CD14-positive monocyte (primary cell): Measurements from ENCODE around the gene EOMES. TPM values are rescaled to one million over a fixed set of nuclear protein-coding genes. Genes with fewer than 3 reads are reported as not detected.

Experiments
- DNase-seq, 3 donors: peaks; one replicate each; pipeline ENCODE4 v3.0.0-alpha.2; 2011 to 2022
- H2AFZ ChIP-seq: 2 replicates; pipeline ENCODE4 v1.6.0; 2012; ENCODE audit warnings: mild to moderate bottlenecking, low read depth, low read length, inconsistent platforms; ENCODE audit not compliant: insufficient read depth, poor library complexity, severe bottlenecking
- H3K27ac ChIP-seq, 2 donors: 1 replicate in 1 of 2; 2 replicates in 1 of 2; pipeline ENCODE4 v1.5.1; 2012 to 2013; ENCODE audit warnings: low read length in 2 of 2, control low read depth in 1 of 2, inconsistent platforms in 1 of 2, low read depth in 1 of 2, mild to moderate bottlenecking in 1 of 2
- H3K27me3 ChIP-seq, 2 donors: one replicate each; pipeline versions ENCODE4 v1.6.0 to v1.6.1; 2011 to 2013; ENCODE audit warnings: low read length in 2 of 2; ENCODE audit not compliant: control insufficient read depth in 2 of 2, insufficient read depth in 2 of 2
- H3K36me3 ChIP-seq, 2 donors: replicated peaks in 1 of 2; 1 replicate in 1 of 2; 2 replicates in 1 of 2; pipeline versions ENCODE4 v1.5.1 to v1.6.1; 2012 to 2013; ENCODE audit warnings: low read length in 2 of 2, control low read depth in 1 of 2, inconsistent platforms in 1 of 2, mild to moderate bottlenecking in 1 of 2; ENCODE audit not compliant: insufficient read depth in 2 of 2, control insufficient read depth in 1 of 2
- H3K4me1 ChIP-seq, 2 donors: 1 replicate in 1 of 2; 2 replicates in 1 of 2; pipeline versions ENCODE4 v1.5.1 to v1.6.1; 2012 to 2013; ENCODE audit warnings: low read length in 2 of 2, control low read depth in 1 of 2, inconsistent platforms in 1 of 2, mild to moderate bottlenecking in 1 of 2, moderate library complexity in 1 of 2; ENCODE audit not compliant: insufficient read depth in 2 of 2, control insufficient read depth in 1 of 2
- H3K4me2 ChIP-seq: replicated peaks from 2 replicates; pipeline ENCODE3; 2012; ENCODE audit warnings: low read length, moderate library complexity, mild to moderate bottlenecking; ENCODE audit not compliant: poor library complexity, severe bottlenecking; ENCODE audit errors: extremely low read depth
- H3K4me3 ChIP-seq, 3 experiments: fragments of 200-600 bp in 1 of 3; sonication (generic) in 1 of 3; replicated peaks in 1 of 3; 1 replicate in 2 of 3; 2 replicates in 1 of 3; pipeline ENCODE4 v1.5.1; 2011 to 2013; ENCODE audit warnings: low read length in 3 of 3, mild to moderate bottlenecking in 3 of 3, control low read depth in 2 of 3, low read depth in 2 of 3, inconsistent platforms in 1 of 3, moderate library complexity in 1 of 3
- H3K79me2 ChIP-seq: 2 replicates; pipeline ENCODE4 v1.6.0; 2012; ENCODE audit warnings: mild to moderate bottlenecking, control low read depth, inconsistent platforms, low read length, moderate library complexity; ENCODE audit not compliant: insufficient read depth
- H3K9ac ChIP-seq: 2 replicates; pipeline ENCODE4 v1.6.0; 2017; ENCODE audit warnings: low read length, mild to moderate bottlenecking; ENCODE audit not compliant: insufficient read depth, poor library complexity, severe bottlenecking
- H3K9me3 ChIP-seq, 2 donors: replicated peaks in 1 of 2; 1 replicate in 1 of 2; 2 replicates in 1 of 2; pipeline versions ENCODE4 v1.5.1 to v1.6.1; 2012 to 2013; ENCODE audit warnings: low read length in 2 of 2, control low read depth in 1 of 2; ENCODE audit not compliant: control insufficient read depth in 1 of 2, insufficient read depth in 1 of 2
- H4K20me1 ChIP-seq: 2 replicates; pipeline ENCODE4 v1.6.0; 2012; ENCODE audit warnings: mild to moderate bottlenecking, low read length, control low read depth, moderate library complexity; ENCODE audit not compliant: insufficient read depth
- H3K27ac Mint-ChIP-seq, 7 donors: one replicate each; pipeline ENCODE4 v1.8.0; 2020; ENCODE audit warnings: mild to moderate bottlenecking in 7 of 7, mixed read lengths in 7 of 7, moderate library complexity in 6 of 7, inconsistent platforms in 2 of 7
- H3K27me3 Mint-ChIP-seq, 3 donors: one replicate each; pipeline ENCODE4 v1.8.0; 2021 to 2022; ENCODE audit warnings: low read depth in 3 of 3, mild to moderate bottlenecking in 3 of 3, mixed read lengths in 3 of 3, moderate library complexity in 3 of 3, inconsistent platforms in 1 of 3
- H3K36me3 Mint-ChIP-seq, 2 donors: one replicate each; pipeline ENCODE4 v1.8.0; 2020; ENCODE audit warnings: mixed read lengths in 2 of 2, inconsistent platforms in 1 of 2, mild to moderate bottlenecking in 1 of 2
- H3K4me1 Mint-ChIP-seq: one replicate; pipeline ENCODE4 v1.8.0; 2020; ENCODE audit warnings: mild to moderate bottlenecking, mixed read lengths
- H3K4me3 Mint-ChIP-seq, 2 donors: one replicate each; pipeline ENCODE4 v1.8.0; 2020; ENCODE audit warnings: mild to moderate bottlenecking in 2 of 2, mixed read lengths in 2 of 2, moderate library complexity in 1 of 2
- H3K9me3 Mint-ChIP-seq, 7 donors: one replicate each; pipeline ENCODE4 v1.8.0; 2020 to 2022; ENCODE audit warnings: mixed read lengths in 7 of 7, mild to moderate bottlenecking in 6 of 7, moderate library complexity in 6 of 7, inconsistent platforms in 2 of 7
- CTCF ChIP-seq: fragments of 200-600 bp; IDR thresholded peaks from one replicate; pipeline ENCODE4 v1.8.0; 2022; ENCODE audit warnings: antibody characterized with exemption, mild to moderate bottlenecking
- WGBS: methylation state at CpG from one replicate; pipeline ENCODE4 v1.1.5; 2013; ENCODE audit warnings: missing lambda C conversion rate; ENCODE audit not compliant: insufficient coverage; 5-methylcytosine and 5-hydroxymethylcytosine counted together
- intact Hi-C, 2 donors: fragments of 100-400 bp; cut with micrococcal nuclease; formaldehyde crosslinking; loops; one replicate each; pipeline versions ENCODE4 v1.15.0 to v1.15.1; 2023
- polyA plus RNA-seq, 3 donors: library from polyadenylated mRNA; depleted of rRNA in 1 of 3; unstranded in 2 of 3; stranded (reverse) in 1 of 3; fragments of 300-500 nt in 2 of 3; fragments of >200 nt in 1 of 3; fragmentation: Illumina TruSeq in 2 of 3; gene quantifications; 1 replicate in 2 of 3; 2 replicates in 1 of 3; pipeline ENCODE4 v1.2.3, GENCODE V29; 2012 to 2021

Gene EOMES
- polyA plus RNA-seq, 3 donors: 0.09 to 0.21 TPM; not detected in 1

- Histone ChIP-seq H3K79me2 (no peaks in the 10 kb centered on the region), H3K36me3 (no peaks in the 10 kb centered on the region), H3K4me2 (no peak overlapping the region), H4K20me1 (no peaks in the 10 kb centered on the region), H3K27ac (no peak overlapping the region), H3K27me3 (no peaks in the 10 kb centered on the region), H3K4me1 (no peaks in the 10 kb centered on the region), H3K4me3 (no peak overlapping the region), H2AFZ (no peak overlapping the region), H3K9me3 (peaks cover 0 to 5% of the 10 kb centered on the region in 2 donors), H3K9ac (no peak overlapping the region)
- 100% methylated on average over 1 of the region's 1 CpG for WGBS
- Mint-ChIP-seq H3K27me3 (peaks cover 0 to 10% (median 8%) of the 10 kb centered on the region in 3 donors), H3K4me3 (no peak overlapping the region), H3K4me1 (no peaks in the 10 kb centered on the region), H3K36me3 (no peaks in the 10 kb centered on the region), H3K27ac (no peak overlapping the region), H3K9me3 (peaks cover 0 to 6% (median 5%) of the 10 kb centered on the region in 7 donors)
- no peak for DNase-seq
- no peak for TF ChIP-seq CTCF
- intact Hi-C loops: no loop called here
These were observed 27.5 kb upstream of the EOMES start for GRCh38 chr3:27749643-27750042.

- peaks cover under 1 to 14% (median 3%) of the 10 kb centered on the region in 3 donors for H3K27me3 Mint-ChIP-seq
- Histone ChIP-seq H3K27me3 (no peaks in the 10 kb centered on the region), H3K9ac (no peak overlapping the region), H3K36me3 (no peaks in the 10 kb centered on the region), H3K4me2 (no peak overlapping the region), H4K20me1 (no peaks in the 10 kb centered on the region), H2AFZ (no peak overlapping the region), H3K4me1 (no peaks in the 10 kb centered on the region), H3K79me2 (no peaks in the 10 kb centered on the region), H3K9me3 (peaks cover 3 to 5% of the 10 kb centered on the region in 2 donors), H3K27ac (no peak overlapping the region), H3K4me3 (no peak overlapping the region)
- intact Hi-C loops: no loop called here
- WGBS: no CpG with 5 or more reads among the region's 3 CpGs
- TF ChIP-seq CTCF: no peak
- H3K36me3 Mint-ChIP-seq: no peaks in the 10 kb centered on the region
- no peak overlapping the region for H3K4me3 Mint-ChIP-seq
- no peak for DNase-seq
- no peaks in the 10 kb centered on the region for H3K4me1 Mint-ChIP-seq
- H3K9me3 Mint-ChIP-seq: peaks cover 2 to 13% (median 8%) of the 10 kb centered on the region in 7 donors
- no peak overlapping the region for H3K27ac Mint-ChIP-seq
These were observed 24.7 kb upstream of the EOMES start for GRCh38 chr3:27746838-27747237.
